GM12891 (cell line): Measurements from ENCODE around the gene LRRC63.

Experiments used
- PAX5 ChIP-seq: IDR thresholded peaks from 2 replicates; pipeline ENCODE4 v1.6.1; 2011; ENCODE audit warnings: low read length, moderate library complexity, mild to moderate bottlenecking; ENCODE audit not compliant: insufficient read depth, severe bottlenecking
- POLR2A ChIP-seq: IDR thresholded peaks from 2 replicates; pipeline ENCODE4 v1.6.1; 2011; ENCODE audit warnings: low read depth, low read length, control low read depth
- POLR2AphosphoS5 ChIP-seq: IDR thresholded peaks from 2 replicates; pipeline ENCODE4 v1.6.1; 2011; ENCODE audit warnings: low read depth, low read length, control low read depth
- SPI1 ChIP-seq: IDR thresholded peaks from 2 replicates; pipeline ENCODE4 v1.6.1; 2011; ENCODE audit warnings: low read depth, low read length, control low read depth
- TAF1 ChIP-seq: IDR thresholded peaks from 2 replicates; pipeline ENCODE4 v1.6.1; 2011; ENCODE audit warnings: low read depth, low read length, control low read depth

- no peak for TF ChIP-seq TAF1
- no peak for TF ChIP-seq POLR2AphosphoS5
- no peak for TF ChIP-seq POLR2A
- TF ChIP-seq SPI1: no peak
- TF ChIP-seq PAX5: no peak
Measured at GRCh38 chr13:46169758-46170157, 42.0 kb upstream of the LRRC63 start.
